Gastroesophageal sphincter (tissue), 4 donors: Measurements from ENCODE around the gene MSH3. TPM values are rescaled to one million over a fixed set of nuclear protein-coding genes. Genes with fewer than 3 reads are reported as not detected.
"Not testable (repeated sequence)": the region's sequence is repeated elsewhere in the genome, so short reads cannot be mapped to it uniquely, and the experiment has no call there.

Source experiments
- ATAC-seq: fragments of 150-250 bp; one replicate; pipeline ENCODE4 v1.9.1; 2016; ENCODE audit warnings: mild to moderate bottlenecking, moderate library complexity
- H3K27ac ChIP-seq, 4 donors: fragments of 200-600 bp; sonication (generic) in 3 of 4; 1 replicate in 3 of 4; 2 replicates in 1 of 4; pipeline ENCODE4 v1.5.1; 2016 to 2019
- H3K27me3 ChIP-seq: fragments of 200-600 bp; sonication (generic); one replicate; pipeline ENCODE4 v1.5.1; 2019
- H3K36me3 ChIP-seq, 2 donors: fragments of 200-600 bp; sonication (generic); one replicate each; pipeline ENCODE4 v1.5.1; 2019; ENCODE audit warnings: control low read depth in 1 of 2
- H3K4me1 ChIP-seq, 3 donors: fragments of 200-600 bp; sonication (generic); 1 replicate in 2 of 3; 2 replicates in 1 of 3; pipeline ENCODE4 v1.5.1; 2016 to 2019; ENCODE audit warnings: control low read depth in 2 of 3
- H3K4me3 ChIP-seq, 2 donors: fragments of 200-600 bp; sonication (generic); one replicate each; pipeline ENCODE4 v1.5.1; 2019; ENCODE audit warnings: mild to moderate bottlenecking in 1 of 2, moderate library complexity in 1 of 2
- H3K9me3 ChIP-seq, 3 donors: fragments of 200-600 bp; sonication (generic); one replicate each; pipeline ENCODE4 v1.5.1; 2017 to 2019; ENCODE audit warnings: control low read depth in 2 of 3
- CTCF ChIP-seq, 4 experiments: fragments of 200-600 bp in 2 of 4; fragments of 450-650 bp in 2 of 4; sonication (generic) in 1 of 4; IDR thresholded peaks; one replicate each; pipeline ENCODE4 v1.5.1; 2017 to 2019; ENCODE audit warnings: antibody characterized with exemption in 4 of 4, mild to moderate bottlenecking in 2 of 4, moderate library complexity in 2 of 4
- EP300 ChIP-seq: sonication (generic); formaldehyde crosslinking; IDR thresholded peaks from one replicate; pipeline ENCODE4 v1.6.1; 2017; ENCODE audit warnings: antibody characterized with exemption, mild to moderate bottlenecking
- POLR2A ChIP-seq, 2 donors: fragments of 450-650 bp; IDR thresholded peaks; one replicate each; pipeline ENCODE4 v1.6.1; 2017; ENCODE audit warnings: antibody characterized with exemption in 2 of 2, mild to moderate bottlenecking in 2 of 2, moderate library complexity in 1 of 2
- POLR2AphosphoS5 ChIP-seq: sonication (generic); formaldehyde crosslinking; IDR thresholded peaks from one replicate; pipeline ENCODE4 v1.6.1; 2017; ENCODE audit warnings: antibody characterized with exemption
- WGBS, 2 donors: methylation state at CpG; one replicate each; pipeline ENCODE4 v1.1.5; 2018; ENCODE audit warnings: low coverage in 1 of 2; 5-methylcytosine and 5-hydroxymethylcytosine counted together
- total RNA-seq, 4 donors: library from RNA; depleted of rRNA; stranded (reverse); fragments of >200 nt; gene quantifications; one replicate each; pipeline ENCODE4 v1.1.0, GENCODE V29; 2016

Gene MSH3
- total RNA-seq, 4 donors from 2014 or later = 10.7 to 14.0 (median 12.0) TPM

- TF ChIP-seq POLR2A (IDR thresholded peaks at IDR 0.05) (no peak), POLR2AphosphoS5 (no peak), CTCF (IDR thresholded peaks at IDR 0.05) (no peak), EP300 (no peak)
- Histone ChIP-seq H3K4me1 (peaks cover 0 to 2% (median 0%) of the 10 kb centered on the region in 3 donors), H3K27me3 (no peaks in the 10 kb centered on the region), H3K4me3 (no peak overlapping the region), H3K36me3 (peaks cover 0 to 27% of the 10 kb centered on the region in 2 donors), H3K9me3 (no peaks in the 10 kb centered on the region), H3K27ac (no peak overlapping the region)
- 88 to 100% methylated on average over 1 to 3 of the region's 3 CpGs for WGBS, 2 donors
- no peak for ATAC-seq
Measured at GRCh38 chr5:80820685-80821084, 166.2 kb downstream of the MSH3 start.

GRCh38 chr5:80822640-80823039 lies 168.2 kb downstream of the MSH3 start:
- H3K27me3 ChIP-seq = no peaks in the 10 kb centered on the region
- H3K27ac ChIP-seq = no peak overlapping the region
- WGBS, 2 donors = 75 to 100% methylated on average over 1 of the region's 1 CpG
- H3K9me3 ChIP-seq = no peaks in the 10 kb centered on the region
- no peak for ATAC-seq
- TF ChIP-seq POLR2A (IDR thresholded peaks at IDR 0.05) = no peak
- no peak for TF ChIP-seq EP300
- no peak for TF ChIP-seq CTCF (IDR thresholded peaks at IDR 0.05)
- TF ChIP-seq POLR2AphosphoS5 = no peak
- peaks cover 0 to 8% (median 2%) of the 10 kb centered on the region in 3 donors for H3K4me1 ChIP-seq
- no peak overlapping the region for H3K4me3 ChIP-seq
- peaks cover 0 to 27% of the 10 kb centered on the region in 2 donors for H3K36me3 ChIP-seq

GRCh38 chr5:80824159-80824558 lies 169.7 kb downstream of the MSH3 start:
- not testable (repeated sequence) for H3K27ac ChIP-seq, H3K9me3 ChIP-seq, H3K4me1 ChIP-seq, H3K27me3 ChIP-seq, H3K4me3 ChIP-seq, ATAC-seq
- no CpG with 5 or more reads among the region's 22 CpGs for WGBS, 2 donors
- peaks cover 0 to 33% of the 10 kb centered on the region in 2 donors for H3K36me3 ChIP-seq

GRCh38 chr5:80825786-80826460 lies 171.5 kb downstream of the MSH3 start:
- no peak for ATAC-seq
- 42 to 53% methylated on average over 2 of the region's 2 CpGs for WGBS, 2 donors
- Histone ChIP-seq H3K4me1 (peaks cover 0 to 8% (median 2%) of the 10 kb centered on the region in 3 donors), H3K36me3 (peaks cover 0 to 29% of the 10 kb centered on the region in 2 donors), H3K27me3 (no peaks in the 10 kb centered on the region), H3K4me3 (no peak overlapping the region), H3K27ac (no peak overlapping the region), H3K9me3 (peaks cover 0 to 10% (median 0%) of the 10 kb centered on the region in 3 donors)
- TF ChIP-seq EP300 (no peak), POLR2AphosphoS5 (no peak), POLR2A (IDR thresholded peaks at IDR 0.05) (no peak), CTCF (IDR thresholded peaks at IDR 0.05) (no peak)

GRCh38 chr5:80834710-80835109 lies 180.3 kb downstream of the MSH3 start:
- no peak for ATAC-seq
- Histone ChIP-seq H3K36me3 (peaks cover 0 to 19% of the 10 kb centered on the region in 2 donors), H3K27me3 (no peaks in the 10 kb centered on the region), H3K9me3 (no peaks in the 10 kb centered on the region), H3K4me1 (no peaks in the 10 kb centered on the region), H3K4me3 (no peak overlapping the region), H3K27ac (no peak overlapping the region)
- TF ChIP-seq POLR2AphosphoS5 = no peak
- no peak for TF ChIP-seq EP300
- no peak for TF ChIP-seq CTCF (IDR thresholded peaks at IDR 0.05)
- TF ChIP-seq POLR2A (IDR thresholded peaks at IDR 0.05) = no peak
